Tibial artery (tissue), 4 donors: ENCODE data around the gene SCN4B.
"Not testable (repeated sequence)": the region's sequence is repeated elsewhere in the genome, so short reads cannot be mapped to it uniquely, and the experiment has no call there.

ENCODE experiments used
- DNase-seq, 2 donors: peaks; one replicate each; pipeline ENCODE4 v3.0.0-alpha.2; 2019
- H3K27ac ChIP-seq, 2 donors: fragments of 200-600 bp; sonication (generic) in 1 of 2; 1 replicate in 1 of 2; 2 replicates in 1 of 2; pipeline ENCODE4 v1.5.1; 2018 to 2019; ENCODE audit warnings: mild to moderate bottlenecking in 1 of 2
- H3K27me3 ChIP-seq, 2 donors: fragments of 200-600 bp; sonication (generic) in 1 of 2; one replicate each; pipeline versions ENCODE4 v1.5.1 to v1.6.0; 2016 to 2019
- H3K36me3 ChIP-seq, 3 donors: fragments of 200-600 bp; sonication (generic) in 2 of 3; one replicate each; pipeline ENCODE4 v1.5.1; 2016 to 2019; ENCODE audit warnings: mild to moderate bottlenecking in 2 of 3
- H3K4me1 ChIP-seq, 4 donors: fragments of 200-600 bp; sonication (generic) in 2 of 4; 1 replicate in 3 of 4; 2 replicates in 1 of 4; pipeline ENCODE4 v1.5.1; 2016 to 2019
- H3K4me3 ChIP-seq, 2 donors: fragments of 200-600 bp; sonication (generic) in 1 of 2; 1 replicate in 1 of 2; 2 replicates in 1 of 2; pipeline ENCODE4 v1.5.1; 2018 to 2019; ENCODE audit warnings: mild to moderate bottlenecking in 2 of 2
- H3K9me3 ChIP-seq, 3 donors: fragments of 200-600 bp; sonication (generic) in 1 of 3; one replicate each; pipeline ENCODE4 v1.5.1; 2016 to 2019
- CTCF ChIP-seq, 2 experiments: fragments of 200-600 bp in 1 of 2; fragments of 450-650 bp in 1 of 2; IDR thresholded peaks; one replicate each; pipeline ENCODE4 v1.5.1; 2017 to 2019; ENCODE audit warnings: antibody characterized with exemption in 2 of 2, mild to moderate bottlenecking in 1 of 2, moderate library complexity in 1 of 2
- intact Hi-C: fragments of 100-400 bp; cut with DNase I; formaldehyde crosslinking; loops from one replicate; pipeline ENCODE4 v1.15.0; 2023; ENCODE audit warnings: low total_unique reads

SCN4B gene

GRCh38 chr11:118198370-118198769 is 45.7 kb upstream of the SCN4B start:
- peak; percentile 55 to 64 for TF ChIP-seq CTCF (IDR thresholded peaks at IDR 0.05)
- Histone ChIP-seq H3K27ac (no peak overlapping the region), H3K27me3 (peaks cover 0 to 3% of the 10 kb centered on the region in 2 donors), H3K9me3 (no peaks in the 10 kb centered on the region), H3K36me3 (no peaks in the 10 kb centered on the region), H3K4me1 (no peaks in the 10 kb centered on the region), H3K4me3 (no peak overlapping the region)
- peak; percentile 64 to 74 for DNase-seq
- intact Hi-C loops: no loop called here

GRCh38 chr11:118194835-118195627 is 42.4 kb upstream of the SCN4B start:
- peaks cover 0 to 6% of the 10 kb centered on the region in 2 donors for H3K27me3 ChIP-seq
- H3K4me3 ChIP-seq: no peak overlapping the region
- H3K9me3 ChIP-seq: peaks cover 0 to 4% (median 0%) of the 10 kb centered on the region in 3 donors
- intact Hi-C loops: no loop called here
- no peak for TF ChIP-seq CTCF (IDR thresholded peaks at IDR 0.05)
- DNase-seq: peak; percentile 77 to 90
- H3K36me3 ChIP-seq: no peaks in the 10 kb centered on the region
- H3K4me1 ChIP-seq: no peaks in the 10 kb centered on the region
- no peak overlapping the region for H3K27ac ChIP-seq

GRCh38 chr11:118193910-118194566 is 41.4 kb upstream of the SCN4B start:
- intact Hi-C loops: no loop called here
- TF ChIP-seq CTCF (IDR thresholded peaks at IDR 0.05): no peak

GRCh38 chr11:118192817-118193216 is 40.2 kb upstream of the SCN4B start:
- H3K9me3 ChIP-seq, DNase-seq, intact Hi-C loops, H3K27ac ChIP-seq, H3K4me1 ChIP-seq, H3K4me3 ChIP-seq, H3K36me3 ChIP-seq: not testable (repeated sequence)
- H3K27me3 ChIP-seq: peaks cover 0 to 11% of the 10 kb centered on the region in 2 donors

More at GRCh38 chr11:118193910-118194566, 41.4 kb upstream of the SCN4B start:
- DNase-seq: no peak
- H3K4me1 ChIP-seq: no peaks in the 10 kb centered on the region
- no peak overlapping the region for H3K4me3 ChIP-seq
- no peak overlapping the region for H3K27ac ChIP-seq
- peaks cover 0 to 6% of the 10 kb centered on the region in 2 donors for H3K27me3 ChIP-seq
- peaks cover 0 to 4% (median 0%) of the 10 kb centered on the region in 3 donors for H3K9me3 ChIP-seq
- H3K36me3 ChIP-seq: no peaks in the 10 kb centered on the region

- DNase-seq, H3K4me3 ChIP-seq, intact Hi-C loops, H3K27ac ChIP-seq, H3K4me1 ChIP-seq, H3K9me3 ChIP-seq, H3K36me3 ChIP-seq: not testable (repeated sequence)
- H3K27me3 ChIP-seq: peaks cover 0 to 19% of the 10 kb centered on the region in 2 donors
Observed at GRCh38 chr11:118190942-118191506, 38.4 kb upstream of the SCN4B start.

- DNase-seq: peak in 1 of 2 donors; percentile 17
- Histone ChIP-seq H3K4me1 (no peaks in the 10 kb centered on the region), H3K4me3 (no peak overlapping the region), H3K27me3 (peaks cover 0 to 32% of the 10 kb centered on the region in 2 donors), H3K27ac (no peak overlapping the region), H3K9me3 (peaks cover 0 to 3% (median 0%) of the 10 kb centered on the region in 3 donors), H3K36me3 (no peaks in the 10 kb centered on the region)
- intact Hi-C loops: no loop called here
- no peak for TF ChIP-seq CTCF (IDR thresholded peaks at IDR 0.05)
Observed at GRCh38 chr11:118186346-118187107, 33.9 kb upstream of the SCN4B start.
